T-helper 22 cell (primary cell): ENCODE results near the gene UBIAD1.
A peak's percentile ranks its signal among the peaks of the same experiment; 100 is the strongest.
"Not testable (repeated sequence)": the region's sequence is repeated elsewhere in the genome, so short reads cannot be mapped to it uniquely, and the experiment has no call there.

Source experiments
- DNase-seq: peaks from one replicate; pipeline ENCODE4 v3.0.0-alpha.2; 2020; ENCODE audit warnings: low read depth

The UBIAD1 gene, protein sequence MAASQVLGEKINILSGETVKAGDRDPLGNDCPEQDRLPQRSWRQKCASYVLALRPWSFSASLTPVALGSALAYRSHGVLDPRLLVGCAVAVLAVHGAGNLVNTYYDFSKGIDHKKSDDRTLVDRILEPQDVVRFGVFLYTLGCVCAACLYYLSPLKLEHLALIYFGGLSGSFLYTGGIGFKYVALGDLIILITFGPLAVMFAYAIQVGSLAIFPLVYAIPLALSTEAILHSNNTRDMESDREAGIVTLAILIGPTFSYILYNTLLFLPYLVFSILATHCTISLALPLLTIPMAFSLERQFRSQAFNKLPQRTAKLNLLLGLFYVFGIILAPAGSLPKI

GRCh38 chr1:11272832-11273594 lies at the start of gene UBIAD1:
TSS of gene UBIAD1 (plus strand) at chr1:11273198. CDS start at chr1:11273532, 334 bp downstream.
- peak; percentile 76 for DNase-seq

DNA sequence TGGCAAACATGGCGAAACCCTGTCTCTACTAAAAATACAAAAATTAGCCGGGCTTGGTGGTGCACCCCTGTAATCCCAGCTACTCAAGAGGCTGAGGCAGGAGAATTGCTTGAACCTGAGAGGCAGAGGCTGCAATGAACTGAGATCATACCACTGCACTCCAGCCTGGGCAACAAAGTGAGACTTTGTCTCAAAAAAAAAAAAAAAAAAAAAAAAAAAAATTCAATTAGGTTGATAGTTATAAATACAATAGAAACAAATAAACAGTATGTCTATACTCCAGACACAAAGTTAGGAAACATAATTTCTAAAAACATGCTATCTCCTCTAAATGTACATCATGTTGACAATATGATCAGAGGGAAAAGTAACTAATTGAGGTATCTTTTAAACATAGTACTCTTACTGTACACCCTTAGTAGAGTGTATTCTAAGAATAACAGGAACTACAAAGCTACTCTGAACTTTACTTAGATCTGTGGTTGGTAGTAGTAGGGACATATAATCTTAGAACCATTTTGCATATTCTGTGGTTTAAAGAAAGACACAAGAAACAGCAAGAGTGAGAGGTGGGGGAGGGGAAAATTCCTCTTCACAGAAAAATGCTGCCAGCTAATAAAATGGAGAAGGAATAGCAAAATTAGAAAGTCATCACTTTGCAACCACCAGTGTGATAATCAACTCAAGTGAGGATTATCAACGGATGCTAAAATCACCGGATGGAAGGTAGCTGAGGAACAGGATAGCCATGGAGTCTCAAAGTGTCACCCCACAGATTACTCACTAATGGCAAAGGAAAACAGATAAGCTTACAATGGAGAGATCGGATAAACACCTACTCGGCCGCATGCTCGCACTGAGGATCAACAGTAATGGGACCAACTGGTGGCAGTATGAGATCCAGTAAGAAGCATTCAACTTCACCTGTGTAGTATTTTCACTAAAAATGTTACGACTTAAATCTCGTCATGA lies 45.6 kb upstream of the UBIAD1 start:
- no peak for DNase-seq

DNA sequence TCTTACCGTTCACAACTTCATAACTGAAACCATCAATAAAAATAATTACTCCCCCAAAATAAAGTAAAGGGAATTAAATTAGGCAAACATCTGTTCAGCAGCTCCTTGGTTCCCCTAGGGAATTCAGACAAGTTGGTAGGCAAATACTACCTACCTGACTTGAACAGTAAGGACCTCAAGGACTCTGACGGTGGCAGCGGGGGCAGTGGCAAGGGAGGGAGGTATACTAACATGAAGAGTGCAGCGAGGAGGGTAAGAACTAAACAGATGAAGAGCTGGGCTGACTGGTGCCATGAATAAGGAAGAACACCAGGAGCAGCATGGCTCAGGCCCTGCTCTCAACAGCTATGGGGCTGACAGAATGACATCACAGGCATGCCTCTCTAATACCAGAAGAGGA lies 43.8 kb upstream of the UBIAD1 start:
- DNase-seq: no peak

GRCh38 chr1:11233208-11233607 lies 39.8 kb upstream of the UBIAD1 start:
- no peak for DNase-seq

DNA sequence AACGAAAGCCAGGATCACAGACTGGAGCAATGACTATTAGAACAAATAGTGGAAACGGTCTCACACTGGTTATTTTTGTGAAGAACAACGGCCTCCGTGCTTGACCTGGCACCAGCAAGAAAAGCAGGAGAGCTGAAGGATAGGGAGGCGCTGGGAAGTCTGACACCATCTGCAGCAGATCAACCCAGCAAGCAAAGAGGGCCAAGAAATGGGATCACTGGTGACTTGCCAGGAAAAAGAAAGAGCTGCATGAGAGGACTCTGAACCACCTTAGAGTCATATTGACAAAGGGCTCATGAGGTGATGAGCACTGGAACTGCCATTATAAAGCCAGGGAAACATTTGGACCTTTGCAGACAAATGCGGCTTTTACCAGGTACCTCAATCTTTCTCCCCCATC lies 35.6 kb upstream of the UBIAD1 start:
- no peak for DNase-seq

- DNase-seq: no peak
Measured at GRCh38 chr1:11238311-11238710, 34.7 kb upstream of the UBIAD1 start.

- no peak for DNase-seq
Measured at GRCh38 chr1:11245248-11245647, 27.8 kb upstream of the UBIAD1 start.

DNA sequence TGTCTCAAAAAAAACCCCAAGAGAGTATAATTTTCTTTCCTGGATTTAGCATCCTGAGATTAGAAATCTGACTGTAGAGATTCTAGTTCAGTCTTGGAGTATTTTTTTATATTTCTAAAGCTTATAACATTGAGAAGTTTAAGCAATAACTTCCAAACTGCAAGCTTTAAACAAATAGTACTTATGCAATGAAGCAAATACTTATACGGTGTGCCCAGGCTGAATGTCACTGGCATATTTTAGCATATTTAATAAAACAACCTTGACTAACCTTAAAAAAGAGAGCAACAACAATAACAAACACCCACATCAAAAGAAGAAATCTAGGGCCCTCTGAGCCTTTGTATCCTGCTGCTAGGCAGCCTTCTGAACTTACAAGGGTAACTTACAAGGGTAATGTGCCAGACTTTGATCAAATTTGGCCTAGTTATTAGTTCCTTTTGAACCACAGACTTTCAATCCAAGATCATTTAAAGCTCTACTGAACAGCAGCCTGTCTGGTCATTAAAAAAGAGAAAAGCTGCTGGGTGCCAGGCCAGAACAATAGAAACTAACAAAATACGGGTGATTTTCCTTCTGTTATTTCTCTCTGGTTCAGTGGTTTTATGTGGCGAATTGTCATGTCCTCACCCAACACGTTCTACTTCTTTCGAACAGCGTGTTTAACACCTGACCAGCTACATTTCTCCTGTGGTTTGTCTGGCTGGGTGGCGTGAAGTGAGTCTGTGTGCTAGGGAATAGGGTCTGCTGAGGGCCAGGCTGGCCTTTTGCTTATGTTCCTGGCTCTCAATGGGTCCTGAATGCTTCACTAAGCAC lies 26.9 kb upstream of the UBIAD1 start:
- DNase-seq: no peak

DNA sequence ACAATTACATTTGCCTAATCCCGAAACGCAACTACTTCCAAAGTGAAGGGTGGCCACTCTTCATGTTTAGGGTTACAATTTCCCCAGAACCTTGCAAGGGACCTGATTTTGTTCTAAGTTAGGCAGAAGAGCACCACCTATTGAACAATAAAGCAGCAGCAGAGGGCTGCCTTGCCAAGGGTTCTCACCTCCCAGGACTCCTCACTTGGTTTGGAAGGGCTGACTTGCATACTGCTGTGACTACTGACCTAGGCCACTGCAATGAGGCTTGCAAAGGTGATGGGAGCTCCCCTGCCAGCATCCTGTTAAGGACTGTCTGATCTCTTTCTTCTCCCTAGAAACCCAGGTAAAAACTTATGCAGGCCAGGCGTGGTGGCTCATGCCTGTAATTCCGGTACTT lies 24.8 kb upstream of the UBIAD1 start:
- no peak for DNase-seq

DNA sequence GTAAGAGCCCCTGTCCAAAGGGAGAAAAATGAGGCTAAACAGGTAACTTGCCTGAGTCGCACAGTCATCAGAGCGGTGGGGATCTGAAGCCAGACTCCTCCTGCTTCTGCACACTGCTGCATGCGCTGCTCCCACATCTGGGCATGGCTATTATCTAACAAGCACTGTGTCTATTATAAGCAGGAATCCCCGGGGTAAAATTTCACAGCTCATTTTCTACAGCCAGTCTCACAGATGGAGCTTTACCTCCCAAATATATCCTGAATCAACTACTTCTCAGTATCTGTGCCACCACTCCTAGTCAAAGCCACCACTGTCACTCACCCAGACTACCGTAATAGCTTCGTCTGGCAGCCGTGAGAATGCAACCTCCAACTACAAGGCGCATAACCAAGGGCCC lies 20.5 kb upstream of the UBIAD1 start:
- DNase-seq: no peak

DNA sequence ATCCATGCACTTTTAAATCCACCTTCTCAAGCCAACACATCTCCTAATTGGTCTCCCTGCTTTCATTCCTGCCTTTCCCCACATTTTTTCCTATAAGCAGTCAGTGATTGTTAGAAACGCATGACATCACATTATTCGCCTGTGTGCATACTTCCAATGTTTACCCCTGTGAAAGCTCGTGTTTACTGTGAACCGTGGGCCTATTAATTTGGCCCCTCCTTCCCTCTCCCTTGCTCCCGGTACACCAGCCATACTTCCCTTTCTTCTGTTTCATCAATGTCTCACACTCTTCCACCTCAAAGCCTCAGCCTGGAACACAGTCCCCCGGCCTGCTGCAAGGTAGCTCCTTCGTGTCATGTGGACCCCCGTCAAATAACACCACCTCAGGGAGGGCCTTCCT lies 19.8 kb upstream of the UBIAD1 start:
- DNase-seq: no peak

DNA sequence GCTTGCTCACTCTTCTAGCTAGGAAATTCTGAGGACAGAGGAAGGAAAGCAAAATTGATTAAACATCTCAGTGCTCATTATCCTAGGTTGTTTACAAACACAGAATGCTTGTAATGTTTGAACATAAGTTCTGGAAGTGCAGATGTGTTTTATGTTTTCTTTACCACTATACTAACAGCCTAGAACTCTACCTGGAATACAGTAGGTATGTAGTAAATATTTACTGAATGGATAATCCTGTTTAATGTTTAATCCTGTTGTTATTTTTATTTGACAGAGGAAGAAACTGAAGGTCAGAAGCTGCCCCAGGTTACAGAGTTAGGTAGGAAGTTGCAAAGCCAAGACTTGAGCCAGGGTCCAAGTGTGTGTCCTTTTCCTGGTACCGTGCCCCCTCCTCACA lies 16.7 kb upstream of the UBIAD1 start:
- DNase-seq: no peak

DNA sequence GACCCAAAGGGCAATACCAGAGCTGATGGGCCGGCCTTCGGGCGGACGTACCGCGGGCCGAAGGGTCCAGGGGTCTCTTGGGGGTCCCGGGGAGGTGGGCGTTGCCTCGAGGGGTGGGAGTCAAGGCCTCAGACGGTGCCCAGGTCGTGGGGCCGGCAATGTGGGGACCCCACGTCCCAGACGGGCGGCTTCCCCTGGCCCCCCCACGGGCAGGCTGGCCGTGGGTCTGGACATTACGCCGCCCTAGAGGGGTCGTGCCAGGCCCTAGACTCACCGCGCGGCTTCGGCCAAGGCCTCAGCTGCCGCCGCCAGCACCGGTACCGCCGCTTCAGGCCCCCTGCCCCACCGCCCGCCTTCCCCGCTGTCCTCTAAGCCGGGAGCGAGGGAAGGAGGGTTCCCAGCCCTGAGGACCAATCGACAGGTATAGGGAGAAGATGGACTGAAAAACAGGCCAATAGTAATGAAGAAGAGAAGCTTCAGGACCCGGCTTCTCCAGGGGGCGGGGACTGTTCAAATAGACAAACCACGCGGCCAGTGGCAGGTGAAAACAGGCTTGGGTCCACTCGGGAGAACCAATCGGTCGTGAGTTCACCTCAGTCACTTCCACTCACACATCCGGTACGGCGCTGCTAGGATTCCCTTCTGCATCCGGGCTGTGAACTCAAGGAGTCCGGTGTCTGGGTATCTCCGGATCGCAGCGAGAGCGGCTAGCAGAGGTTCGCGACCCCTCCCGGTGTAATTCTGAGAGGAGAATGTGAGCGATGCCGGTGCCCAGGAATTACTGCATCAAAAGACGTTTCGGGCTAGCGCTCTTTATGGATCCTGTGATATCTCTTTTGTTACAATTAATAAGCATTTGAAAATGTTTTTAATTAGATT lies 10.6 kb upstream of the UBIAD1 start, which contains the start of gene MTOR:
Gene MTOR (minus strand): TSS at position 381 of the 879 bp plus-strand sequence. CDS start 3,142 bp downstream, outside the sequence.
- DNase-seq: peak; percentile 98

DNA sequence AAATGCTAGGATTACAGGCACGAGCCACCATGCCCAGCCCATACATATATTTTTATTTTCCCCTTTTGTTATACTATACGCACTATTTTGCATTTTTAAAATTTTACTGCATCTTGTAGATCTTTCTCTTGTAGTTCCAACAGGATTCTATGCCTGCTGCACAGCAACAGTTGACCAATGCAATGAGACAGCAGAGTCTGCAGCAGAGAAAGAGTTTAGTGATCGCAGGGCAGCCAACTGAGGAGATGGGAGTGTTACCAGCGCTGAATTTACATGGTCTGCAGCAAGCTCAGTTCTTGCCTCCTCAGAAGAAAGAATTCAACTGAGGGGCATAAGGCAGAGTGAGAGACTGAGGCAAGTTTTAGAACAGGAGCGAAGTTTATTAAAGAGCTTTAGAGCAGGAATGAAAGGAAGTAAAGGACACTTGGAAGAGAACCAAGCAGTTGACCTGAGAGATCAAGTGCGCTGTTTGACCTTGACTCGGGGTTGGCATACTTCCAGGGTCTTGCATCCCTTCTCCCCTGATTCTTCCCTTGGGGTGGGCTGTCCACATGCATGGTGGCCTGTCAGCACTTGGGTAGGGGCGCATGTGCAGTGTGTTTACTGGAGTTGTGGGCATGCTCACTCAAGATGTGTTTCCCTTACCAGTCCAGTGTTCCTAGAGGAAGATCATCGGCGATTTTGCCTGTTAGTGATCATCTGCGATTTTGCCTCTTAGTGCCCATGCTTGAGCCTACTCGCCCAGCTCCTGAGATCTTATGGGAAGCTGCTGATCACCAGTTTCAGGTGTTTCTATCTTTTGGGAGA lies 6.5 kb upstream of the UBIAD1 start:
- DNase-seq: no peak

DNA sequence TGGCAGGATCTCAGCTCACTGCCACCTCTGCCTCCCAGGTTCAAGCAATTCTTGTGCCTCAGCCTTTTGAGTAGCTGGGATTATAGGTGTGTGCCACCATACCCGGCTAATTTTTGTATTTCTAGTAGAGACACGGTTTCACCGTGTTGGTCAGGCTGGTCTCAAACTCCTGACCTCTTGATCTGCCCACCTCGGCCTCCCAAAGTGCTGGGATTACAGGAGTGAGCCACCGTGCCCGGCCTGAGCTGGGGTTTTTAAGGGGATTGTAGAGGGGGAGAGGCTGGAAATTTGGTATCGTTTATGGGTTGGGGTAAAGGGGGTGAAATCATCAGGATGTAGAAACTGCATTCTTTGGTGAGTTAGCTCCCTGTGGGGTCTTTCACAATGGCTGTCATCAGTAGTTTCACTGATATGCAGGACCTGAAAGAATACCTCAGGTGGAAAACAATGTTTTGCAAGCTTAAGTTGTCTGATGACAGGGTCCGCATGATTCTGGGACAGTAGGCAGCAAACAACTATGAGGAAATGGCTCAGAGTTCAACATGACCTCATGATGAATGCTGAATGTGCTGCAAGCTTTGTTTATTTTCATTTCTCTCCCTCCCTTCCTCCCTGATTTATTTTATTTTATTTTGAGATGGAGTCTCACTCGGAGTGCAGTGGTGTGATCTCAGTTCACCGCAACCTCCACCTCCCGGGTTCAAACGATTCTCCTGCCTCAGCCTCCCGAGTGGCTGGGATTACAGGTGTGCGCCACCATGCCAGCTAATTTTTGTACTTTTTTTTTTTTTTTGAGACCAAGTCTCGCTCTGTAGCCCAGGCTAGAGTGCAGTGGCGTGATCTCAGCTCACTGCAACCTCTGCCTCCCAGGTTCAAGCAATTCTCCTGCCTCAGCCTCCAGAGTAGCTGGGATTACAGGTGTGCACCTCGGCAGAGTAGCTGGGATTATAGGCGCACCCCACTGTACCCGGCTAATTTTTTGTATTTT lies 5.4 kb upstream of the UBIAD1 start:
- DNase-seq: not testable (repeated sequence)

GRCh38 chr1:11272544-11272831 lies 510 bp upstream of the UBIAD1 start:
- no peak for DNase-seq

- DNase-seq: no peak
Measured at GRCh38 chr1:11273595-11274234, 717 bp downstream of the UBIAD1 start.

GRCh38 chr1:11279152-11279551 lies 6.2 kb downstream of the UBIAD1 start:
- no peak for DNase-seq
